ENCODE results near the gene GPR139.

- TF ChIP-seq, protein P1, sequence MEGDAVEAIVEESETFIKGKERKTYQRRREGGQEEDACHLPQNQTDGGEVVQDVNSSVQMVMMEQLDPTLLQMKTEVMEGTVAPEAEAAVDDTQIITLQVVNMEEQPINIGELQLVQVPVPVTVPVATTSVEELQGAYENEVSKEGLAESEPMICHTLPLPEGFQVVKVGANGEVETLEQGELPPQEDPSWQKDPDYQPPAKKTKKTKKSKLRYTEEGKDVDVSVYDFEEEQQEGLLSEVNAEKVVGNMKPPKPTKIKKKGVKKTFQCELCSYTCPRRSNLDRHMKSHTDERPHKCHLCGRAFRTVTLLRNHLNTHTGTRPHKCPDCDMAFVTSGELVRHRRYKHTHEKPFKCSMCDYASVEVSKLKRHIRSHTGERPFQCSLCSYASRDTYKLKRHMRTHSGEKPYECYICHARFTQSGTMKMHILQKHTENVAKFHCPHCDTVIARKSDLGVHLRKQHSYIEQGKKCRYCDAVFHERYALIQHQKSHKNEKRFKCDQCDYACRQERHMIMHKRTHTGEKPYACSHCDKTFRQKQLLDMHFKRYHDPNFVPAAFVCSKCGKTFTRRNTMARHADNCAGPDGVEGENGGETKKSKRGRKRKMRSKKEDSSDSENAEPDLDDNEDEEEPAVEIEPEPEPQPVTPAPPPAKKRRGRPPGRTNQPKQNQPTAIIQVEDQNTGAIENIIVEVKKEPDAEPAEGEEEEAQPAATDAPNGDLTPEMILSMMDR (IDR thresholded peaks at IDR 0.05; ENCODE audit: insufficient read depth, low read length) = no peak
- TF ChIP-seq POLR2AphosphoS5 (IDR thresholded peaks at IDR 0.05; ENCODE audit: low read depth) = no peak
Measured at GRCh38 chr16:20049831-20050230, 23.9 kb downstream of the GPR139 start.
